Lower lobe of right lung (tissue), 2 donors: ENCODE measurements around the gene NOP14. TPM values are rescaled to one million over a fixed set of nuclear protein-coding genes. Genes with fewer than 3 reads are reported as not detected.

ENCODE experiments used
- ATAC-seq, 2 donors: fragments of 200-7000 bp; cut with Tn5 transposase; one replicate each; pipeline ENCODE4 v1.9.1; 2020 to 2022; ENCODE audit warnings: mild to moderate bottlenecking in 2 of 2, moderate library complexity in 2 of 2
- DNase-seq: peaks from one replicate; pipeline ENCODE4 v3.0.0-alpha.2; 2020
- H3K27ac ChIP-seq: fragments of 200-600 bp; one replicate; pipeline ENCODE4 v1.8.0; 2022
- H3K27me3 ChIP-seq: fragments of 200-600 bp; one replicate; pipeline ENCODE4 v1.8.0; 2022; ENCODE audit warnings: low read depth
- H3K36me3 ChIP-seq: fragments of 200-600 bp; one replicate; pipeline ENCODE4 v1.8.0; 2022; ENCODE audit warnings: mild to moderate bottlenecking
- H3K4me1 ChIP-seq: fragments of 200-600 bp; one replicate; pipeline ENCODE4 v1.8.0; 2022
- H3K4me3 ChIP-seq: fragments of 200-600 bp; one replicate; pipeline ENCODE4 v1.8.0; 2022; ENCODE audit warnings: mild to moderate bottlenecking
- H3K9me3 ChIP-seq: fragments of 200-600 bp; one replicate; pipeline ENCODE4 v1.8.0; 2022
- intact Hi-C: fragments of 100-400 bp; cut with DNase I; formaldehyde crosslinking; loops from one replicate; pipeline ENCODE4 v1.11.0; 2022
- total RNA-seq: library from RNA; stranded (reverse); fragmentation: NEBNext Ultra II Directional; extraction: Animal tissue kit (Norgen Biotek cat#: 25700); gene quantifications from one replicate; pipeline ENCODE4 v1.2.1, GENCODE V29; 2021
- TF ChIP-seq, protein P1 (sequence below): fragments of 200-600 bp; IDR thresholded peaks from one replicate; pipeline ENCODE4 v1.8.0; 2022; ENCODE audit warnings: antibody characterized with exemption, mild to moderate bottlenecking
- donor health status: DM: no; HTN: yes; CAD: no; lungs with severe emphysema.

NOP14 gene
- total RNA-seq, 1 donor from 2014 or later = 20.7 TPM

DNA sequence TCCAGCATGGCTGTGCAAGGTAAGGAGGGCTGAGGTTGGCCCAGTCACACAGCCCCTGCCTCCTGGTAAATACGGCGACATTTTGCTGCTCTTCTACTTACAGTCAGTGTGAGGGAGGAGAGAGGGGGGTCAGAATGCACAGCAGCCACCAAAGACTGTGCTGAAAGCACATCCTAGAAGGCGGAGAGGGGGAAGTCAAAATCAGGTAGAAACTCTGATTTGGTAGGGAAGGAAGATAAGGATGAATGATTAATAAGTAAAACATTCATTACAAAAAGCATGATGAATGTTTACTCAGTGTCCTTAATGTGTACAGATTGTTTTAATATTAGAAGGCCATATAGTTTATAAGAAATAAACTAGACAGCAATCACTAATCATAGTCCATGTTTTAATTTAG is 62.0 kb downstream of the NOP14 start:
- no peaks in the 10 kb centered on the region for H3K27me3 ChIP-seq
- DNase-seq = no peak
- TF ChIP-seq, protein P1, sequence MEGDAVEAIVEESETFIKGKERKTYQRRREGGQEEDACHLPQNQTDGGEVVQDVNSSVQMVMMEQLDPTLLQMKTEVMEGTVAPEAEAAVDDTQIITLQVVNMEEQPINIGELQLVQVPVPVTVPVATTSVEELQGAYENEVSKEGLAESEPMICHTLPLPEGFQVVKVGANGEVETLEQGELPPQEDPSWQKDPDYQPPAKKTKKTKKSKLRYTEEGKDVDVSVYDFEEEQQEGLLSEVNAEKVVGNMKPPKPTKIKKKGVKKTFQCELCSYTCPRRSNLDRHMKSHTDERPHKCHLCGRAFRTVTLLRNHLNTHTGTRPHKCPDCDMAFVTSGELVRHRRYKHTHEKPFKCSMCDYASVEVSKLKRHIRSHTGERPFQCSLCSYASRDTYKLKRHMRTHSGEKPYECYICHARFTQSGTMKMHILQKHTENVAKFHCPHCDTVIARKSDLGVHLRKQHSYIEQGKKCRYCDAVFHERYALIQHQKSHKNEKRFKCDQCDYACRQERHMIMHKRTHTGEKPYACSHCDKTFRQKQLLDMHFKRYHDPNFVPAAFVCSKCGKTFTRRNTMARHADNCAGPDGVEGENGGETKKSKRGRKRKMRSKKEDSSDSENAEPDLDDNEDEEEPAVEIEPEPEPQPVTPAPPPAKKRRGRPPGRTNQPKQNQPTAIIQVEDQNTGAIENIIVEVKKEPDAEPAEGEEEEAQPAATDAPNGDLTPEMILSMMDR = no peak
- intact Hi-C loops = no loop called here
- H3K36me3 ChIP-seq = peaks cover 100% of the 10 kb centered on the region
- no peaks in the 10 kb centered on the region for H3K9me3 ChIP-seq
- no peak overlapping the region for H3K4me3 ChIP-seq
- no peak for ATAC-seq
- H3K27ac ChIP-seq = no peak overlapping the region
- no peaks in the 10 kb centered on the region for H3K4me1 ChIP-seq

DNA sequence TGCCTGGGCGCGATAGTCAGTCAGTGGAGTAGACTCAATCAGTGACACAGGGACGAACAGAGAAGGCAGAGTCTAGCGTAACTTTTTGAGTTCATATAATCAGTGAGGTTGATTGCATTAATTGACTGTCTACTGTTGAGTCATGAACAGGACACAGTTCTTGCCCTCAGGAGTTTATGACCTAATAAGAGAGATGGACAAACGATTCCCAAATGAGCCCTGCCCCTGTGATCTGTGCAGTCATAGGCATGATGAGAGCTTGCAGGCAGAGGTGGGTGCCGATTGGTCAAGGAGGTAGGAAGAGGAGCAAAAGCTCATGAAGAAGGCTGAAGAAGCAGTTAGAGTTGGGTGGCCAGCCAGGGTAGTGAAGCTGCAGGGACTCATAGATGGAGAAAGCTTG is 62.5 kb downstream of the NOP14 start:
- H3K27ac ChIP-seq = no peak overlapping the region
- TF ChIP-seq, protein P1 = no peak
- H3K4me3 ChIP-seq = no peak overlapping the region
- DNase-seq (no peak), ATAC-seq (no peak)
- H3K4me1 ChIP-seq = no peaks in the 10 kb centered on the region
- H3K36me3 ChIP-seq = peaks cover 100% of the 10 kb centered on the region
- intact Hi-C loops = no loop called here
- H3K9me3 ChIP-seq = no peaks in the 10 kb centered on the region
- H3K27me3 ChIP-seq = no peaks in the 10 kb centered on the region

DNA sequence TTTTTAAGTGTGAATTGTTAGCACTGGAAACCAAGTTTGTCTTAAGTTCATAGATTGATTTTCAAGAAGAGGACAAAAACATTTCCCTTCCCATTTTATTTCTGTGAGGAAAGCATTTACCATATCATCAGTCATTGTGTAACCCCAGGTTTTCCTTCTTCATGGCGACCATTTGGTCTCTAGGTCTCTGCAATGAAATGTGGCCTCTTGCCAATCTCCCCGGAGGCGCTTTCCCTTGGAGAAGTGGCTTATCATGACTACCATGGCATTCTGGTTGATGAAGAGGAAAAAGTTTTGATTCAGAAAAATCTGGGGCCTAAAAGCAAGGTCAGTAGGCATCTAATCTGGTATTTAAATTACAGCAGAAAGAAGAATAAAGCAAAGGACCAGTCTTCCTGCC is 65.2 kb downstream of the NOP14 start:
- TF ChIP-seq, protein P1 = no peak
- Histone ChIP-seq H3K9me3 (no peaks in the 10 kb centered on the region), H3K4me3 (no peak overlapping the region), H3K36me3 (peaks cover 94% of the 10 kb centered on the region), H3K27me3 (no peaks in the 10 kb centered on the region), H3K4me1 (no peaks in the 10 kb centered on the region), H3K27ac (no peak overlapping the region)
- intact Hi-C loops = no loop called here
- no peak for DNase-seq
- ATAC-seq = no peak

DNA sequence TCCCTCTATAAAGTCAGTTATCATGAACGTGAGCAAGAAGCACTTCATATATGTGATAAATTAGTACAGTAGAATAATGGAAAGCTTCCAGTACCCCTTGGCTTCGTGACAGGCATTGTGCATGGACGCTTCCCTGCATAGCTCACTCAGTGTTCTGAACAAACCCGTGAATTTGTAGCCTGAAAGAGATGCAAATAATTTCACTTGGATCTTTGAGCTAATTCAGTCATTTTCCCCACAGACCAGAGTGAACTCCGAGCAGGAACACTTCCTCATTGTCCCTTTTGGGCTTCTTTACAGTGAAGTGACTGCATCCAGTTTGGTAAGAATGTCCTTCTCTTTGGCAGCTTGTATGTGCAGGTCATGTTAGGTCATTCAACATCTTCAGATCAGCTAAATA is 69.4 kb downstream of the NOP14 start:
- peaks cover 76% of the 10 kb centered on the region for H3K36me3 ChIP-seq
- DNase-seq (no peak), ATAC-seq (no peak)
- H3K27me3 ChIP-seq = no peaks in the 10 kb centered on the region
- TF ChIP-seq, protein P1 = no peak
- intact Hi-C loops = no loop called here
- no peaks in the 10 kb centered on the region for H3K4me1 ChIP-seq
- no peak overlapping the region for H3K27ac ChIP-seq
- H3K9me3 ChIP-seq = no peaks in the 10 kb centered on the region
- no peak overlapping the region for H3K4me3 ChIP-seq

DNA sequence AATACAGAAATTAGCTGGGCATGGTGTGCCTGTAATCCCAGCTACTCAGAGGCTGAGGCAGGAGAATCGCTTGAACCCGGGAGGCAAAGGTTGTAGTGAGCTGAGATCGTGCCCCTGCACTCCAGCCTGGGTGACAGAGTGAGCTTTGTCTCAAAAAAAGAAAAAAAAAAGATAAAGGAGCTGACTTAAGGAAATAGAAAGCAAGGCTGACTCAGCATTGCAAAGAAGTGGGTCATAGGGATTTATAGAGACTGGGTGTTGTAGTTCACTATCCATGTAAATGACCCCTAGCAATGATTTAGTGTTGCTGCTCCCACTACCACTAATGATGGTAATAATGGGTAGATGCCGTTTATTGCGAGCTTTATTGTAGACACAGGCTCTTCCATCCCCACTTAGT is 71.9 kb downstream of the NOP14 start:
- intact Hi-C loops = no loop called here
- no peak for DNase-seq
- Histone ChIP-seq H3K4me3 (no peak overlapping the region), H3K36me3 (peaks cover 72% of the 10 kb centered on the region), H3K27me3 (no peaks in the 10 kb centered on the region), H3K27ac (no peak overlapping the region), H3K4me1 (no peaks in the 10 kb centered on the region), H3K9me3 (no peaks in the 10 kb centered on the region)
- no peak for ATAC-seq
- TF ChIP-seq, protein P1 = no peak

- ATAC-seq = no peak
These were observed 74.3 kb downstream of the NOP14 start for GRCh38 chr4:2888886-2889285.

More at GRCh38 chr4:2888886-2889285, 74.3 kb downstream of the NOP14 start:
- intact Hi-C loops = no loop called here
- no peak overlapping the region for H3K4me3 ChIP-seq
- H3K9me3 ChIP-seq = no peaks in the 10 kb centered on the region
- no peak overlapping the region for H3K27ac ChIP-seq
- peaks cover 71% of the 10 kb centered on the region for H3K36me3 ChIP-seq
- no peaks in the 10 kb centered on the region for H3K4me1 ChIP-seq
- no peak for DNase-seq
- TF ChIP-seq, protein P1 = no peak
- H3K27me3 ChIP-seq = no peaks in the 10 kb centered on the region
